Measurements from ENCODE around the gene TMEM176A.
A peak's percentile ranks its signal among the peaks of the same experiment; 100 is the strongest.
"Not testable (repeated sequence)": the region's sequence is repeated elsewhere in the genome, so short reads cannot be mapped to it uniquely, and the experiment has no call there.

Gene TMEM176A

DNA sequence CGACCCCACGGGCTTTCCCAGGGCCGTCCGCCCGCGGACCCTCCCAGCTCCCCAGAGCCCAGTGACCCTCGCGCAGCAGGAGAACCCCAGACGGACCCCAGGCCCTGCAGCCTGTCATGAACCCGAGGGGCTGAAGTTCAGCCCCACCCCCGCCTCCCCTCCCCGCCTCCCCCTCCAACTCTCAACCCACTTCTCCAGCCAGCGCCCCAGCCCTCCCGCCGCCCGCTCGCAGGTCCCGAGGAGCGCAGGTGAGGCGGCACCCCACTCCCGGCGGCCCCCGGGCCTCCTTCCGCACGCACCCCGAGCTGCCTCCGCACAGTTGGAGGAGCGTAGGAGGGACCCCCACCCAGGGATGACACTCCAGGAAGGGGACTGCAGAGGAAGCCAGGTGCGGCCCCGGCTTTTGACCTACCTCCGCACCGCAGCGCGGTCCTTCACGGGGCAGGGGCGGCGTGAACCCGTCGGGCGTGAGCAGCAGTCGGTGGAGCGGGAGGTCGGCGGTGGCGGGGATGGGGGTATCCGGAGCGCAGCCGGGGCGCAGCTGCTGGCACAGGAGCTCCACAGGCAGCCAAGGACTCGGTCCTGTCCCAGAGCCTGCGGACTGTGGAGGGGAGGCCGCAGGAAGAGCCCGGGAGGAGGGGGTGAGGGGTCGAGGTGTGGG lies at the start of gene TMEM176A:
TMEM176A (plus strand) TSS at position 189 of the 661 bp plus-strand sequence. CDS start 782 bp downstream, outside the sequence.
- DNase-seq = no peak

DNA sequence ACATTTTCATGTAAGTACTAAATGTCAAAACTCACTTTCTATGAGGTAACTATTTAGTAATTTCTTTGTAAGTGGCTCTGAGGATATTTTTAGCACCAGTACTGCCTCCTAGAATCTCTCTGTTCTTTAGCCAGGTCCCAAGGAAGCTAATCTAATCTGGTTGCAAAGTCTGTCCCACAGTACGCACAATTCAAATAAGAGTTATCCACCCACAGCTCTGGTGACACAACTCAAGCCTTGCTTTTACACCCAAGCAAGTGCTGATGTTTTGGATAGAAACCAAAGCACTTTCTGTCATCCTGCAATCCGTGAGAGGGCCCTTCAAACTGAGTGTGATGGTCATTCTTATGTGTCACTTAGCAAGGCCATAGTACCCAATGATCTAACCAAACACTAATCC lies 48.9 kb upstream of the TMEM176A start:
- no peak for DNase-seq

GRCh38 chr7:150753239-150753638 lies 47.3 kb upstream of the TMEM176A start:
- no peak for DNase-seq

GRCh38 chr7:150753826-150754603 lies 46.6 kb upstream of the TMEM176A start:
- no peak for DNase-seq

- no peak for DNase-seq
These were observed 45.6 kb upstream of the TMEM176A start for GRCh38 chr7:150754951-150755350.

DNA sequence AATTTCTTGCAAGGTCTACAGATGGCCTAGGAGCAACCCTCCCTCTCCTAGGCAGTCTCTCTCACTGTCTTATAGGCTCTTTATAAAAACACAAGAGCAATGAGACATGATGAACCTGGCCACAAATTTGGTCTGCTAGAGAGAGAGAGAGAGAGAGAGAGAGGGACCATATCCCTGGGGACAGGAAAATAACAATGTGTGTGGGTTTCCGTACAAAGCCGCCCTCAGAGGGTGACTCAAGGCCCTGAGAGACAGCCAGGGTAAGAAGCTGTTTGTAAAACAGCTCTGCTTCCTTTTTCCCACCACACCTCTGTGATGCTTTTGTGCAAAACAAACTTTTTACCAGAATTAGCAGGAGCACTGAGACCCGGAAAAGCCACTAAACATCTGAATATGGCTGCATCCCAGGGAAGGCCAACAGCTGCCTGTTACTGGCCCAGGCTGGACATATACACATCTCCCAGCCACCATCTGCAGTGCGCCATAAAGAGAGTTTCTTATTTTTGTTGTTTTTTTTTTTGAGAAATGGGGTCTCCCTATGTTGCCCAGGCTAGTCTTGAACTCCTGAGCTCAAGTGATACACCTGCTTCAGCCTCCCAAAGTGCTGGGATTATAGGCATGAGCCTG lies 45.0 kb upstream of the TMEM176A start:
- no peak for DNase-seq

GRCh38 chr7:150756166-150756565 lies 44.4 kb upstream of the TMEM176A start:
- no peak for DNase-seq

DNA sequence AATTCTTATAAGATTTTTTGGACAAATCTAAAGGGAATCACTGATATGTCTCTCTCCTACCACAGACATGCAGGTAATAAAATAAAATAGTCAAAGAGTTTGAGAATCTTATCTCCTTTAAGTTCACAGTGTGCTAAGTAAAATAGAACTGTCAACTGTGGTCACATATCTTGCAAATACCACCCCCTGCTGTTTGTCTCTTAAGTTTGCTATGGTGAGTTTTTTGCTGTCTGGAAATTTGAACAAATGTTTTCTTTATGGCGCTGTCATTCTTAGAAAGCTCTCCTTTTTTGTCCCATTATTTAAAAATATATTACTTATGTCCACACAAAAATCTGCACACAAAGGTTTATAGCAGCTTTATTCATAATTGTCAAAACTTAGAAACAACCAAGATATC lies 43.7 kb upstream of the TMEM176A start:
- no peak for DNase-seq

- no peak for DNase-seq
These were observed 41.1 kb upstream of the TMEM176A start for GRCh38 chr7:150759479-150759878.

GRCh38 chr7:150766334-150766709 lies 34.2 kb upstream of the TMEM176A start:
- no peak for DNase-seq

DNA sequence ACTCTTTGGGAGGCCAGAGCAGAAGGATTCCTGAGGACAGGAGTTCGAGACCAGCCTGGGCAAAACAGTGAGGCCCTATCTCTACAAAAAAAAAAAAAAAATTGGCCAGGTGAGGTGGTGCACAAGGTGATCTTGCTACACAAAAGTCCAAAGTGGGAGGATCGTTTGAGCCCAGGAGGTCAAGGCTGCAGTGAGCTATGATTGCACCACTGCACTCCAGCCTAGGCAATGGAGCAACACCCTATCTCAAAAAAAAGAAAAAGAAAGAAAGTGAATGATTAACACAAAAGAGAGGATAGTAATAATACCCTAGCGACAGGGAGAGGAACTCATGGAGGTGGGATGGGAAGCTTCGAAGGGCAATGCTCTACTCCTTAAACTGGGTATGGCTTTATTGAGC lies 30.8 kb upstream of the TMEM176A start:
- no peak for DNase-seq

DNA sequence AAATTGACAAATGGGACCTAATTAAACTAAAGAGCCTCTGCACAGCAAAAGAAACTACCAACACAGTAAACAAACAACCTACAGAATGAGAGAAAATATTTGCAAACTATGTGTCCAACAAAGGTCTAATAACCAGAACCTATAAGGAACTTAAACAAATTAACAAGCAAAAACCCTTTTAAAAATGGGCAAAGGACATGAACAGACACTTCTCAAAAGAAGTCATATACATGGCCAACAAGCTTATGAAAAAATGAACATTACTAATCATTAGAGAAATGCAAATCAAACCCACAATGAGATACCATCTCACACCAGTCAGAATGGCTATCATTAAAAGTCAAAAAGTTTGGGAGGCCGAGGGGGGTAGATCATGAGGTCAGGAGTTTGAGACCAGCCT lies 26.4 kb upstream of the TMEM176A start:
- not testable (repeated sequence) for DNase-seq

DNA sequence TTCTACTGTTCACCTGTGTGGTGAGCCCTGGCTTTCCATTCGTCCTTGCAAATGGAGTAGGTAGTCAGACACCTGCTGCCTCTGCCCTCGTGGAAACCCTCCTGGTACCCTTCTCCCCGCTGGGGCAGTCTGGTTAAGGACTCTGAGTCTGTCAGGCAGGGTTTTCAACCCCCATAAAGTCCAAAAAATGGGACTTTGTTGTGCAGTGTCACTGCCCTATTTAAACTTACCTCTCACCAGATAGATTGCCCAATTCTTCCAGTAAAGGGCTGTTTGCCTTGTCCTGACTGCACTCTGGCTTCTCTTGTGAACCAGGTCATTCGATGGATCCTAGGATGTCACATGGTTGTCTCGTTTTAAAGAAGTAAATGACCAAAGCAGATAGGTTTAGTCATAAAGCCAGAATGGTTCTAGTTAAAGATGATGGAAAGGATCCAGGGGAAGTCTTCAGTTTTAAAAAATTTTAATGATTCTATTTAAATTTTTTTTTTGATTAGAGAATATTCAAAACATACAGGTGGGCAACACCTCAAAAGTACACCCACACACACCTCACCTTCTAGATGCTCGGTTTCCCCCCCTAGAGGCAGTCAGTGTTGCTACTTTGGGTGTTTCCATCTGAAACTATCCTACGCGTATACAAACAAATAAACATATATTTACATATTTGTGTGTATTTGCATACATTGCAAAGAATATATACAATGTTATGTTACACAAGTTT lies 22.4 kb upstream of the TMEM176A start:
- no peak for DNase-seq

DNA sequence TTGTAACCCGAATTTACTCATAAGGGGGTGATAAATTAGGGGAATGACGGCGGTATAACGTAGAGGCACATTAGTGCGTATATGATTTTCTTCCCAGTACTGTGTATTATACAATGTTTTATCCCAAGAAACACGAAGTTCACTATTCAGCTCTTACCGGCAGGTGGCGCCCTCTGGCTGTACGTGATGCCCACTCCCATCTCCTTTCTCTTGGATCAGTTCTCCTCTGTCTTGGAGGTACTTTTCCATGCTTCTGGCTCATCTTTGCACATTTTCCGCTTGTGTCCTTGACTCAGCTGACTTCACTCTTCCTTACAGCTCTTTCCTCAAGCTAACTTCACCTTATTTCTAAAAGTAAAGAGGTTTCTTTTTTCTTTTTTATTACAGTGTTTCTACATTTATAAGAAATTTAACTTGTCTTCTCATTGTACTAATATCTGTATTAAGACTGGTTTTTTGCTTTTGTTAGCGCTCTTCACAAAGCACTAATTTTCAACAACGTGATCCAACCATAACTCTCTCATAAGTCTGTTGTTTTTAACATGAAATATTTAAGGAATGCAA lies 21.7 kb upstream of the TMEM176A start:
- DNase-seq = peak; percentile 5

DNA sequence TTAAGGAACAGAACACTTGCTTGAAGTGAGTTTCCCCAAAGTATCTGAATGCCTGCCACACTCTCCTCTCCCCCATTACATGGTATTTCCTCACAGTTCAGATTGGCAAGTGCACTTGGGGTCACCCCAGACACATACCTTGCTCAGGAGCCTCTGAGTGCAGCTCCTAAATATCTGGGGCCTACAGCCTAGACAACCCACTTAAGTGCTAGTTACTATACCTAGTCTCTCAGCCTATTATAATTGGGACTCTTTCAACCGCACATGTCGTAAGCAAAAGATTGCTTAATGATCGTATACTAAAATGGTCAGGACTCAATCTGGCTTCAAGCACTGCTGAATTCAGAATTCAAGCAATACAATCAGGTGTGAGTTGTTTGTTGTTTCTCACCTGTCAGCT lies 20.3 kb upstream of the TMEM176A start:
- no peak for DNase-seq

DNA sequence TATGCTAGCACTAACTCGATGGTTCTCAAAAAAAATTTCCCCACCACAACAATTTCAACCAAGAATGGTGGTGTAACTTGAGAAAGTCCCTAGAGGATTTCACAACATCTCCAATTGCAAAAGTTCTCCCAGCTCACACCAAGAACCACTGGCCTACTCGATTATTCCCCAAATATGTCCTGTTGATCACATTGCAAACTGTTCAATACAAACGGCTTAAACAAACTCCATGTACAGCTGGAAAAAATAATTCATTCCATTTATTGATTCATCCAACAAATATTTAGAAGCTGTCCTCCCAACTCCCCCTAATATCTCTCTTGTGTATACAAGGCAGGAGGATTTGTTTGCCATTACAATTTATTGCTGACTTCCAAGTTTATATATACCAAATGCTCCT lies 19.5 kb upstream of the TMEM176A start:
- no peak for DNase-seq

GRCh38 chr7:150781961-150782360 lies 18.6 kb upstream of the TMEM176A start:
- DNase-seq = no peak

DNA sequence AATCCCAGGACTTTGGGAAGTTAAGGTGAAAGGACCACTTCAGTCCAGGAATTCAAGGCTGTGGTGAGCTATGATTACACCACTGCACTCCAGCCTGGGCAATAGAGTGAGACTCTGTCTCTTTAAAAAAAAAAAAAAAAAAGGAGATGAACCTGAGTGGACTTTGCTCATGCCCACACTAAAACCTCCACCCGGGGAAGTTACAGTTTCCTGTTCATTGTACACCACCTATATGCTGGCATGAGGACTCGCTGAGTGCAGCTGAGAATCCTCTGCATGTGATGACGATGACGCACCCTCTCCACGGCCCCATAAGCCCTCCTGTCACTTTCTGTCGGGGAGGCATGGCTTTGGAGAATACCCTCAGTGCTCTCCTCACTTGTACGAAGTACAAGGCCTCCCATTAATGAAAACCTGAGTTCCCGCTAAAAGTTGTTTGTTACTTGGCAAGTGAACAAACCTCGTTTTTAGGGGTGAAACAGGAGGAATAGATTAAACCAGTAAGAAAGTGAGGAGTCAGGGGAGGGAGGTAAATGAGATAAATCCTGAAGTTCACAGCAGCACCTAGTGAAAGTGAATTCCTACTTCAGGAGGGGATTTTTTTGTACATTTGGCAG lies 16.3 kb upstream of the TMEM176A start:
- DNase-seq = no peak

GRCh38 chr7:150784954-150785353 lies 15.6 kb upstream of the TMEM176A start:
- no peak for DNase-seq

DNA sequence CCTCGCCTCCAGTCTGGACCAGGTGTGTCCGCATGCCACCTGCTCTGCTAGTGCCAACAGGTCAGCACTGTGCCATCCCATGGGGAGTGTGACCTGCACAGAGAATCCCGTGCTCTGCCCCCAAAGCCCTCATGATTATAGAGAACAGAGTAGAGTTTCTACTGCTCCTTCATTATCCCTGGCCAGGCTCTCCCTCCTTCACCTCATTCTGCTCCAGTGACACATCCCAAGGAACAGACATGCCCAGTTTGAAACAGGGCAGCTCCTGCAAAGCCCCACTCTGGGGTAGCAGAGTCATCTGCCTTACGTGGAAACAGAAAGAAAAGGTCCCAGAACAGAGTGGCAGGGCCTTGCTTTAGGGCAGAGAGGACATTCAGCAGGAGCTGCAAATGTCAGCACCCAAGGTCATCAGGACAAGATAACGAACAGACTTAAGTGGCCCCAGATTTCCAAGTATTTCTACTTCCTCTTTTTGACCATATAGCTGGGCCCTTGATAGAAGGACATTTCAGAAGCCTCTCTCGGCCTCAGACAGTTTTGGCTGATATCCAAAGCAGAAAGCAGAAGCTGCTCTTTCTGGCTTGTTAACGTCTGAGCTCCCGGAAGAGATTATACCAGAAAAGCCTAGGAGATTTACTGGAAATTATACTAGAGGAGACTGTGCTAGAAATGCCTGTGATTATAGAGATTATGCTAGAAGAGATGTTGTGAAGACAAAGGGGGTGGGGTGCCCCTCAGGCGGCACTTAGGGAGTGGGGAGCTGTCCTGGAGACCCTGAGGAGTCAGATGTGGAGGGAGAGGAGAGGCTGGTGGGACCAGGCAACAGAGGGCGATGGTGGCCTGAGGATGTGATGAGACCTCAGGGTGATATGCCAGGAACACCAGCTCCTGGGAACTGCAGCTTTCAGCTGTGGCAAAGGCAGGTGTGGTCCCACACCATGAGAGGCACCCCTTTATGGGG lies 13.0 kb upstream of the TMEM176A start:
- DNase-seq = no peak
